Peyer's patch (tissue), 4 donors: ENCODE results near the gene STK17B.

Source experiments
- POLR2A ChIP-seq, 2 donors: fragments of 450-650 bp; IDR thresholded peaks; one replicate each; pipeline ENCODE4 v1.5.1; 2017; ENCODE audit warnings: antibody characterized with exemption in 2 of 2, mild to moderate bottlenecking in 2 of 2, moderate library complexity in 2 of 2
- TF ChIP-seq, protein P1 (sequence below), 6 experiments: fragments of 450-650 bp in 4 of 6; fragments of 200-600 bp in 2 of 6; sonication (generic) in 1 of 6; IDR thresholded peaks; one replicate each; pipeline ENCODE4 v1.5.1; 2017 to 2019; ENCODE audit warnings: antibody characterized with exemption in 6 of 6, mild to moderate bottlenecking in 3 of 6, moderate library complexity in 1 of 6

DNA sequence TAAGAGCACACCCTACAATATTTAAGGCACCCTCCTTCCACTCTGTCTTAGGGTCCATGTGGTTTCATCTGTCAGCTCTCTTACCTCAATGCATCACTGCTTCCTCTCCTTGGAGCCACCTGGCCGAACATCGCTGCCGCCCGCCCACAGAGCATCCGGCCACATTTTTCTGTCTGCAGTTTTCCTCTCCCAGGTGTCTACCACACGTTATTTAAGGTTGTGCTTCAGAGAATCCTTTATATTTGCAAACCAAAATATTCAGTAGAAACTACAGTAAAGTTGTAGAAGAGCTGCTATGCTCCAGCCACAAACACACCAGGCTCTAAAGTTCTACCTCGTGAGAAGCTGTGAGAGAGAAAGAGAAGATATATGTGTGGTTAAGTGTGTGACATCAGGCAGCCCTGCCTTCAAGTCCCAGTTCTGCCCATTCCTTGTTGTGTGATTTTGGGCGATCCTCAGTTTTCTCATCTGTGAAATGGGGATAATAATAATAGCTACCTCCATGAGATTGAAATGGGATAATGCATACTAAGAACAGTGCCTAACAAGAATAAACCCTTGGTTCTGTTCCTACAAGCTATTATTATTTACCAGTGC is 4.9 kb upstream of the STK17B start:
- TF ChIP-seq POLR2A (IDR thresholded peaks at IDR 0.05) = no peak
- TF ChIP-seq, protein P1, sequence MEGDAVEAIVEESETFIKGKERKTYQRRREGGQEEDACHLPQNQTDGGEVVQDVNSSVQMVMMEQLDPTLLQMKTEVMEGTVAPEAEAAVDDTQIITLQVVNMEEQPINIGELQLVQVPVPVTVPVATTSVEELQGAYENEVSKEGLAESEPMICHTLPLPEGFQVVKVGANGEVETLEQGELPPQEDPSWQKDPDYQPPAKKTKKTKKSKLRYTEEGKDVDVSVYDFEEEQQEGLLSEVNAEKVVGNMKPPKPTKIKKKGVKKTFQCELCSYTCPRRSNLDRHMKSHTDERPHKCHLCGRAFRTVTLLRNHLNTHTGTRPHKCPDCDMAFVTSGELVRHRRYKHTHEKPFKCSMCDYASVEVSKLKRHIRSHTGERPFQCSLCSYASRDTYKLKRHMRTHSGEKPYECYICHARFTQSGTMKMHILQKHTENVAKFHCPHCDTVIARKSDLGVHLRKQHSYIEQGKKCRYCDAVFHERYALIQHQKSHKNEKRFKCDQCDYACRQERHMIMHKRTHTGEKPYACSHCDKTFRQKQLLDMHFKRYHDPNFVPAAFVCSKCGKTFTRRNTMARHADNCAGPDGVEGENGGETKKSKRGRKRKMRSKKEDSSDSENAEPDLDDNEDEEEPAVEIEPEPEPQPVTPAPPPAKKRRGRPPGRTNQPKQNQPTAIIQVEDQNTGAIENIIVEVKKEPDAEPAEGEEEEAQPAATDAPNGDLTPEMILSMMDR (IDR thresholded peaks at IDR 0.05) = no peak
